HCT116 (cell line): Measurements from ENCODE around the gene CUX1. TPM values are rescaled to one million over a fixed set of nuclear protein-coding genes. Genes with fewer than 3 reads are reported as not detected.

ENCODE experiments used
- ATAC-seq: fragments of 200-7000 bp; cut with Tn5 transposase; 2 replicates; pipeline ENCODE4 v1.9.1; 2020; ENCODE audit warnings: mild to moderate bottlenecking, moderate library complexity
- BruUV-seq: library from RNA; stranded (reverse); fragments of 400-500 nt; replicated peaks from 2 replicates; lab custom pipeline; 2021; lab: Mats Ljungman, UMichigan
- CTCF ChIA-PET: fragments of 300-600 bp; sonication (Branson Sonifier 250); formaldehyde crosslinking; loops from one replicate; lab custom pipeline; 2021; ENCODE audit warnings: antibody characterized with exemption; lab: Charles Lee
- POLR2A ChIA-PET: fragments of 300-600, 350-600 bp; sonication (Branson Sonifier 250); formaldehyde crosslinking; loops from one replicate; lab custom pipeline; 2021; ENCODE audit warnings: antibody characterized with exemption; lab: Charles Lee
- RAD21 ChIA-PET, 2 experiments: fragments of 300-600 bp; sonication (Branson Sonifier 250); formaldehyde crosslinking; loops; one replicate each; lab custom pipeline; 2023; ENCODE audit warnings: low total read pairs in 2 of 2; ENCODE audit not compliant: uncharacterized antibody in 2 of 2, unreplicated experiment in 2 of 2, low non-redundant PET in 1 of 2; lab: Charles Lee
- DNase-seq: peaks from one replicate; pipeline ENCODE4 v3.0.0-alpha.2; 2010; ENCODE audit warnings: low read depth, low spot score
- H2AFZ ChIP-seq: fragments of 200-600 bp; shearing (Covaris generic), sonication (generic); 2 replicates; pipeline ENCODE4 v1.6.1; 2017; ENCODE audit warnings: low read depth, mixed run types, mixed read lengths, antibody characterized with exemption, low read length; ENCODE audit not compliant: poor library complexity, severe bottlenecking
- H3K27ac ChIP-seq: 2 replicates; pipeline ENCODE4 v1.5.1; 2012; ENCODE audit warnings: low read depth, low read length
- H3K27me3 ChIP-seq: fragments of 200-600 bp; sonication (generic); 2 replicates; pipeline ENCODE4 v1.6.1; 2016; ENCODE audit warnings: mixed run types, low read length, mixed read lengths; ENCODE audit not compliant: insufficient read depth
- H3K36me3 ChIP-seq, 2 experiments: fragments of 200-500 bp in 1 of 2; fragments of 200-600 bp in 1 of 2; sonication (Bioruptor generic) in 1 of 2; sonication (generic) in 1 of 2; 2 replicates each; pipeline versions ENCODE4 v1.5.1 to v1.6.1; 2014 to 2016; ENCODE audit warnings: low read length in 2 of 2, inconsistent platforms in 1 of 2, mixed read lengths in 1 of 2, mixed run types in 1 of 2; ENCODE audit not compliant: insufficient read depth in 2 of 2, control insufficient read depth in 1 of 2
- H3K4me1 ChIP-seq, 2 experiments: fragments of 200-600 bp in 1 of 2; sonication (generic) in 1 of 2; 2 replicates each; pipeline versions ENCODE4 v1.5.1 to v1.6.1; 2012 to 2017; ENCODE audit warnings: low read length in 2 of 2, inconsistent platforms in 1 of 2, mild to moderate bottlenecking in 1 of 2, mixed read lengths in 1 of 2, mixed run types in 1 of 2, moderate library complexity in 1 of 2; ENCODE audit not compliant: insufficient read depth in 2 of 2, control insufficient read depth in 1 of 2
- H3K4me2 ChIP-seq: fragments of 200-600 bp; sonication (generic); 2 replicates; pipeline ENCODE4 v1.6.1; 2017; ENCODE audit warnings: mixed run types, low read length, mixed read lengths
- H3K4me3 ChIP-seq, 2 experiments: fragments of 200-600 bp in 1 of 2; sonication (generic) in 1 of 2; replicated peaks in 1 of 2; 2 replicates each; pipeline ENCODE4 v1.5.1; 2011 to 2016; ENCODE audit warnings: low read length in 2 of 2, control low read depth in 1 of 2, low read depth in 1 of 2, mild to moderate bottlenecking in 1 of 2, mixed read lengths in 1 of 2, mixed run types in 1 of 2
- H3K79me2 ChIP-seq: fragments of 200-600 bp; sonication (generic); 2 replicates; pipeline ENCODE4 v1.6.1; 2017; ENCODE audit warnings: mild to moderate bottlenecking, mixed run types, low read length, moderate library complexity, mixed read lengths; ENCODE audit not compliant: insufficient read depth
- H3K9ac ChIP-seq: fragments of 200-600 bp; sonication (generic); 2 replicates; pipeline ENCODE4 v1.6.1; 2016; ENCODE audit warnings: low read length, mixed read lengths
- H3K9me2 ChIP-seq: fragments of 200-600 bp; sonication (generic), shearing (Covaris generic); 2 replicates; pipeline ENCODE4 v1.6.1; 2017; ENCODE audit warnings: mixed run types, mild to moderate bottlenecking, moderate library complexity; ENCODE audit not compliant: insufficient read depth
- H3K9me3 ChIP-seq, 2 experiments: fragments of 200-500 bp in 1 of 2; fragments of 200-600 bp in 1 of 2; sonication (Bioruptor generic) in 1 of 2; sonication (generic) in 1 of 2; 2 replicates each; pipeline ENCODE4 v1.6.1; 2014 to 2017; ENCODE audit warnings: low read length in 2 of 2, mixed read lengths in 2 of 2, inconsistent platforms in 1 of 2, low read depth in 1 of 2, mild to moderate bottlenecking in 1 of 2, mixed run types in 1 of 2, moderate library complexity in 1 of 2; ENCODE audit not compliant: control insufficient read depth in 1 of 2, insufficient read depth in 1 of 2
- H4K20me1 ChIP-seq: fragments of 200-600 bp; sonication (generic), shearing (Covaris generic); 2 replicates; pipeline ENCODE4 v1.6.1; 2017; ENCODE audit warnings: mixed run types, mild to moderate bottlenecking, moderate library complexity; ENCODE audit not compliant: insufficient read depth
- CEBPB ChIP-seq: IDR thresholded peaks from 2 replicates; pipeline ENCODE4 v1.6.1; 2012; ENCODE audit warnings: low read depth
- EGR1 ChIP-seq: IDR thresholded peaks from 2 replicates; pipeline ENCODE4 v1.6.1; 2012; ENCODE audit warnings: low read depth
- EZH2phosphoT487 ChIP-seq: fragments of 200-600 bp; IDR thresholded peaks from 2 replicates; pipeline ENCODE4 v1.6.1; 2018; ENCODE audit warnings: antibody characterized with exemption, borderline replicate concordance
- FOSL1 ChIP-seq: IDR thresholded peaks from 2 replicates; pipeline ENCODE4 v1.6.1; 2012; ENCODE audit warnings: low read depth
- POLR2A ChIP-seq: IDR thresholded peaks from 2 replicates; pipeline ENCODE4 v1.7.0; 2011; ENCODE audit warnings: borderline replicate concordance; ENCODE audit not compliant: insufficient read depth, insufficient read length; ENCODE audit errors: extremely low read depth
- YY1 ChIP-seq: IDR thresholded peaks from 2 replicates; pipeline ENCODE4 v1.6.1; 2011; ENCODE audit warnings: low read length, low read depth, moderate library complexity, mild to moderate bottlenecking; ENCODE audit not compliant: insufficient replicate concordance; ENCODE audit errors: extremely low read depth
- ZFX ChIP-seq: fragments of 450-650 bp; IDR thresholded peaks from 2 replicates; pipeline ENCODE4 v1.6.1; 2017
- intact Hi-C: fragments of 100-400 bp; cut with micrococcal nuclease; formaldehyde crosslinking; loops from 2 replicates; pipeline ENCODE4 v1.10.0; 2022
- total RNA-seq: library from RNA; stranded (reverse); gene quantifications from one replicate; pipeline ENCODE4 v1.2.1, GENCODE V29; 2021; ENCODE audit not compliant: unreplicated experiment
- TF ChIP-seq, protein P1 (sequence below): IDR thresholded peaks from 2 replicates; pipeline ENCODE4 v1.6.1; 2012
- TF ChIP-seq, protein P2 (sequence below): IDR thresholded peaks from 2 replicates; pipeline ENCODE4 v1.6.1; 2012; ENCODE audit warnings: low read depth

Gene CUX1
- total RNA-seq, 1 experiment from 2014 or later = 68.9 TPM

DNA sequence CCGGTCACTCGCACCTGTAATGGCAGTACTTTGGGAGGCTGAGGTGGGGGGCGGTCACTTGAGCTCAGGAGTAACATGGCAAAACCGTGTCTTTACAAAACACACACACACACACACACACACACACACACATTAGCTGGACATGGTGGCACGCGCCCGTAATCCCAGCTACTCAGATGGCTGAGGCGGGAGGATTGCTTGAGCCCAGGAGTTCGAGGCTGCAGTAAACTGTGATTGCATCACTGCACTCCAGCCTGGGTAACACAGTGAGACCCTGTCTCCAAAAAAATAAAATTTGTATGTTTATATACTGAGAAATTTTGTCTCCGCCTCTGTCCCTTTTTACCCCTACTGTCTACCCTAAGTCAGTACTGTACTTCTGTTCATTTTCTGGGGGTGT is 86.6 kb downstream of the CUX1 start:
- no peak overlapping the region for H2AFZ ChIP-seq
- no peak for DNase-seq
- no TSS peak for BruUV-seq
- H3K4me3 ChIP-seq = no peak overlapping the region
- CTCF ChIA-PET = no interaction called here
- no peaks in the 10 kb centered on the region for H3K27me3 ChIP-seq
- no peak overlapping the region for H3K4me2 ChIP-seq
- H3K9me3 ChIP-seq = no peaks in the 10 kb centered on the region
- ATAC-seq = no peak
- intact Hi-C loops = no loop called here
- RAD21 ChIA-PET = interaction anchor here in 1 of 2 experiments (0.7 kb wide), 1 partner anchor 284 kb away, joined by 4 read pairs; no protein-coding TSS in a partner anchor
- H3K27ac ChIP-seq = no peak overlapping the region
- H3K4me1 ChIP-seq = peaks cover 0 to 14% of the 10 kb centered on the region in 2 experiments; a peak in 2 of 4 replicates
- TF ChIP-seq ZFX (no peak), FOSL1 (no peak), EZH2phosphoT487 (no peak), POLR2A (no peak), CEBPB (no peak), YY1 (no peak)
- TF ChIP-seq, protein P1, sequence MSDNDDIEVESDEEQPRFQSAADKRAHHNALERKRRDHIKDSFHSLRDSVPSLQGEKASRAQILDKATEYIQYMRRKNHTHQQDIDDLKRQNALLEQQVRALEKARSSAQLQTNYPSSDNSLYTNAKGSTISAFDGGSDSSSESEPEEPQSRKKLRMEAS = no peak
- H3K9ac ChIP-seq = no peak overlapping the region
- no peaks in the 10 kb centered on the region for H3K36me3 ChIP-seq
- no peaks in the 10 kb centered on the region for H4K20me1 ChIP-seq
- POLR2A ChIA-PET = no interaction called here
- H3K9me2 ChIP-seq = no peaks in the 10 kb centered on the region
- H3K79me2 ChIP-seq = peaks cover 93% of the 10 kb centered on the region

DNA sequence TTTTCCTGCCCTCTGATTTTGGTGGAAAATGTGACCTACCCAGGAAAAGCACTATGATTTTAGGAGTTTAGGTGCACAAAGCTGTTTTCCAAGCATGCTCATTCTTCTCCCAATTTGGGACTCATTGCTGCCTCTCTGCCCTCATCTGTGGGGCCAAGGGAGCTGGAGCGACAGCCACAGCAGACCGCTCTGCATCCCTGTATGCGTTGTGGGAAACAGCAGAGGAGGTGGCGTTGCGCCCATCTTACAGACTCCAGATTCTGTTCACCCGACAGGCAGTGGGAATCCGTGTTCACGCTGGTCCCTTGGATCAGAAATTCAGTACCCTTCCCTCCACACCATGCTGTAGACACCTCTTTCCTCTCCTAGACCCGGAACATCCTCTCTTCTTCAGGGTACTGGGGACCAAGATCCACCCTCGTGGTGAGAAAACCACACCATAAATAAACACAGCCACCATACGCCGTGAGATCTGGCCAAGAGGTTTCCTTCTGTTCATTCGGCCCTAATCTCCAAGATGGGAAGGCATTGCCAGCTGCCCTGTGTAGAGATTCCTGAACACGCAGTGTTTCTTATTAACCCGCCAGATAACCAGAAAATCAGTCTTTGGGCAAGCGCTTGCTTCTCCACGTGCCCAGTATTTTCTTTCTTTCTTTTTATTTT is 87.9 kb downstream of the CUX1 start:
- RAD21 ChIA-PET = no interaction called here
- no peaks in the 10 kb centered on the region for H4K20me1 ChIP-seq
- H3K9me2 ChIP-seq = no peaks in the 10 kb centered on the region
- ATAC-seq = no peak
- BruUV-seq = no TSS peak
- H3K36me3 ChIP-seq = no peaks in the 10 kb centered on the region
- H3K79me2 ChIP-seq = peaks cover 88% of the 10 kb centered on the region
- no peaks in the 10 kb centered on the region for H3K9me3 ChIP-seq
- H3K9ac ChIP-seq = no peak overlapping the region
- intact Hi-C loops = no loop called here
- H3K4me3 ChIP-seq = no peak overlapping the region
- TF ChIP-seq, protein P2, sequence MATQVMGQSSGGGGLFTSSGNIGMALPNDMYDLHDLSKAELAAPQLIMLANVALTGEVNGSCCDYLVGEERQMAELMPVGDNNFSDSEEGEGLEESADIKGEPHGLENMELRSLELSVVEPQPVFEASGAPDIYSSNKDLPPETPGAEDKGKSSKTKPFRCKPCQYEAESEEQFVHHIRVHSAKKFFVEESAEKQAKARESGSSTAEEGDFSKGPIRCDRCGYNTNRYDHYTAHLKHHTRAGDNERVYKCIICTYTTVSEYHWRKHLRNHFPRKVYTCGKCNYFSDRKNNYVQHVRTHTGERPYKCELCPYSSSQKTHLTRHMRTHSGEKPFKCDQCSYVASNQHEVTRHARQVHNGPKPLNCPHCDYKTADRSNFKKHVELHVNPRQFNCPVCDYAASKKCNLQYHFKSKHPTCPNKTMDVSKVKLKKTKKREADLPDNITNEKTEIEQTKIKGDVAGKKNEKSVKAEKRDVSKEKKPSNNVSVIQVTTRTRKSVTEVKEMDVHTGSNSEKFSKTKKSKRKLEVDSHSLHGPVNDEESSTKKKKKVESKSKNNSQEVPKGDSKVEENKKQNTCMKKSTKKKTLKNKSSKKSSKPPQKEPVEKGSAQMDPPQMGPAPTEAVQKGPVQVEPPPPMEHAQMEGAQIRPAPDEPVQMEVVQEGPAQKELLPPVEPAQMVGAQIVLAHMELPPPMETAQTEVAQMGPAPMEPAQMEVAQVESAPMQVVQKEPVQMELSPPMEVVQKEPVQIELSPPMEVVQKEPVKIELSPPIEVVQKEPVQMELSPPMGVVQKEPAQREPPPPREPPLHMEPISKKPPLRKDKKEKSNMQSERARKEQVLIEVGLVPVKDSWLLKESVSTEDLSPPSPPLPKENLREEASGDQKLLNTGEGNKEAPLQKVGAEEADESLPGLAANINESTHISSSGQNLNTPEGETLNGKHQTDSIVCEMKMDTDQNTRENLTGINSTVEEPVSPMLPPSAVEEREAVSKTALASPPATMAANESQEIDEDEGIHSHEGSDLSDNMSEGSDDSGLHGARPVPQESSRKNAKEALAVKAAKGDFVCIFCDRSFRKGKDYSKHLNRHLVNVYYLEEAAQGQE = no peak
- TF ChIP-seq EGR1 = no peak
- TF ChIP-seq, all 23 proteins: peak for 0
- POLR2A ChIA-PET = no interaction called here
- Histone ChIP-seq H3K27me3 (no peaks in the 10 kb centered on the region), H3K4me2 (no peak overlapping the region), H3K27ac (no peak overlapping the region), H2AFZ (no peak overlapping the region), H3K4me1 (peaks cover 0 to 14% of the 10 kb centered on the region in 2 experiments; a peak in 2 of 4 replicates)
- DNase-seq = no peak
- CTCF ChIA-PET = no interaction called here
